Esophagus mucosa (tissue), 1 donor: ENCODE data around the gene KRTAP26-1. TPM values are rescaled to one million over a fixed set of nuclear protein-coding genes. Genes with fewer than 3 reads are reported as not detected.

Experiments
- ATAC-seq: fragments of 200-7000 bp; cut with Tn5 transposase; one replicate; pipeline ENCODE4 v1.9.1; 2020
- total RNA-seq: library from RNA; stranded (reverse); gene quantifications from one replicate; pipeline ENCODE4 v1.2.4, GENCODE V29; 2023
- donor health status: DM: yes; HTN: yes; CAD: no.

The KRTAP26-1 gene
- total RNA-seq, 1 donor from 2014 or later: not detected

- no peak for ATAC-seq
These were observed 49.0 kb downstream of the KRTAP26-1 start for GRCh38 chr21:30271156-30271555.

GRCh38 chr21:30269803-30270530 is 50.1 kb downstream of the KRTAP26-1 start:
- no peak for ATAC-seq

Other genes starting within 250 kb of the KRTAP26-1 start
- 1.8 TPM for gene CLDN17, start 153.5 kb downstream of the KRTAP26-1 start, total RNA-seq
- 1.6 TPM for gene CLDN8, start 104.2 kb downstream of the KRTAP26-1 start, total RNA-seq
- gene KRTAP24-1, start 37.4 kb downstream of the KRTAP26-1 start, total RNA-seq: not detected
- not detected for gene KRTAP25-1, start 30.8 kb downstream of the KRTAP26-1 start, total RNA-seq
- not detected for gene KRTAP27-1, start 17.4 kb upstream of the KRTAP26-1 start, total RNA-seq
- not detected for gene KRTAP23-1, start 28.3 kb upstream of the KRTAP26-1 start, total RNA-seq
- not detected for gene KRTAP13-2, start 52.0 kb upstream of the KRTAP26-1 start, total RNA-seq
- not detected for gene KRTAP13-1, start 75.7 kb upstream of the KRTAP26-1 start, total RNA-seq
- gene KRTAP13-3, start 105.6 kb upstream of the KRTAP26-1 start, total RNA-seq: not detected
- gene KRTAP13-4, start 109.9 kb upstream of the KRTAP26-1 start, total RNA-seq: not detected
- gene KRTAP15-1, start 120.0 kb upstream of the KRTAP26-1 start, total RNA-seq: not detected
- gene KRTAP19-1, start 160.1 kb upstream of the KRTAP26-1 start, total RNA-seq: not detected
- gene KRTAP19-2, start 167.1 kb upstream of the KRTAP26-1 start, total RNA-seq: not detected
- not detected for gene KRTAP19-3, start 171.7 kb upstream of the KRTAP26-1 start, total RNA-seq
- gene KRTAP19-4, start 176.8 kb upstream of the KRTAP26-1 start, total RNA-seq: not detected
- not detected for gene KRTAP19-5, start 181.8 kb upstream of the KRTAP26-1 start, total RNA-seq
- not detected for gene KRTAP19-6, start 221.5 kb upstream of the KRTAP26-1 start, total RNA-seq
- not detected for gene KRTAP19-7, start 241.0 kb upstream of the KRTAP26-1 start, total RNA-seq